Activated CD4-positive, alpha-beta T cell treated with anti-CD3 and anti-CD28 coated beads, Interleukin-2, Interleukin-6, amounts not matched to agents 100 ng/mL and 50 ng/mL, durations not matched to agents 16 hours and 8 hours (primary cell): Measurements from ENCODE around the gene LRRC63.
A peak's percentile ranks its signal among the peaks of the same experiment; 100 is the strongest.
"Not testable (repeated sequence)": the region's sequence is repeated elsewhere in the genome, so short reads cannot be mapped to it uniquely, and the experiment has no call there.

Source experiments
- DNase-seq: peaks from one replicate; pipeline ENCODE4 v3.0.0-alpha.2; 2020

Gene LRRC63

GRCh38 chr13:46182491-46182877, 29.2 kb upstream of the LRRC63 start:
- DNase-seq, result peak; percentile 45

- no peak for DNase-seq
These were observed 28.4 kb upstream of the LRRC63 start for GRCh38 chr13:46183018-46183946.

DNA sequence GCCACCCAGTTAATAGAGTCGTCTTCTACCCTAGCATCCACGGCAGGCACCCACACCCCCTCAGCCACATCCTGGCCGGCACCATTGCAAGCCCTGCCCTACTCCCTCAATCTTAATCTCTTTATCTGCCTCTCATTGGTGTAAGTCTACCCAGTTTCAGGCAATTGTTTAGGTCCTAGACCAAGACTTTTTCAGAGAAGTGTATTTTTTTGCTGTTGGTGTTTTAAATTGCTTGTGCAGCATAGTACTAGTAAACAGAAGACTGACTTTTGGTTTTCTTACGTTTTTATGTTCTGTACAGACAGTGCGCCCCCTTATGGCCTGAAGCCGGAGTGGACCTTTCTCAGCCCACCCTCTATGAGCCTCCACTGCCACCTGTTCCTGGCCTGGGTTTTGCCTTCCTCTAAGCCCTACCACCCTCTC, 27.4 kb upstream of the LRRC63 start:
- DNase-seq, result peak; percentile 86

DNA sequence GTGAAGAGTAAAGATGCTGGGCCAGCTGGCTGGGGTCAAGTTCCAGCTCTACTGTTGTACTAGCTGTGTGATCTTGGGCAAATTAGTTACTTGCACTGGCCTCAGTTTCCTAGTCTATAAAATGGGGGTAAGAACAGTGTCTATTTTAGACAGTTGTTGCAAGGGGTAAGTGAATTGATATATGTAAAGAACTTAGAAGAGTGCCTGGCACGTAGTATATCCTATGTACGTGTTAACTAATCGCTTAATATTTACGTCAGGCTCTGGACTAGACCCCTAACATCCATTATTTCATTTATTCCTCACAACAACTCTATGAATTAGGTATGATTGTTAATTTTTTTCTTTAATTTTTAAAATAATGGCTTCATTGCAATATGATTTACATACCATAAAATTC, 26.1 kb upstream of the LRRC63 start:
- DNase-seq, result no peak

GRCh38 chr13:46192412-46192811, 19.3 kb upstream of the LRRC63 start:
- no peak for DNase-seq

DNA sequence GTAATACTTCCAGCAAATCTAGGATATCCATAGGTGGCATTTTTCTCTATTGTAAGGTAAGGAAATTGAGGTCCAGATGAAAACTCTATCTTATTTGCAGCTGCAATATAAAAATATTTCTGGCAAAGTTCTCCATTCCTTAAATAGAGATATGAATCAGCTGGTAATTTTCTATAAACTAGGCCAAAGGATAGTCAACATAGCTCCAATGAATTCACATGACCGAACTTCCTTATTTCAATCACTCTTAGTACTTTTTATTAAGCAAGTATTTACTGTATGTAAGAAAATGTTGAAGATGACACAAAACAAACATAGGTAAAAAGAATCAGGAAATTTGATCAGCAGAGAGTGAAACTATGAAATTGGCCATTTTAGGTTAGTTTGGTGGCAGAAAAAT, 16.7 kb upstream of the LRRC63 start:
- no peak for DNase-seq

GRCh38 chr13:46197299-46198048, 14.3 kb upstream of the LRRC63 start:
- no peak for DNase-seq

GRCh38 chr13:46198696-46199193, 13.0 kb upstream of the LRRC63 start:
- DNase-seq, result no peak

DNA sequence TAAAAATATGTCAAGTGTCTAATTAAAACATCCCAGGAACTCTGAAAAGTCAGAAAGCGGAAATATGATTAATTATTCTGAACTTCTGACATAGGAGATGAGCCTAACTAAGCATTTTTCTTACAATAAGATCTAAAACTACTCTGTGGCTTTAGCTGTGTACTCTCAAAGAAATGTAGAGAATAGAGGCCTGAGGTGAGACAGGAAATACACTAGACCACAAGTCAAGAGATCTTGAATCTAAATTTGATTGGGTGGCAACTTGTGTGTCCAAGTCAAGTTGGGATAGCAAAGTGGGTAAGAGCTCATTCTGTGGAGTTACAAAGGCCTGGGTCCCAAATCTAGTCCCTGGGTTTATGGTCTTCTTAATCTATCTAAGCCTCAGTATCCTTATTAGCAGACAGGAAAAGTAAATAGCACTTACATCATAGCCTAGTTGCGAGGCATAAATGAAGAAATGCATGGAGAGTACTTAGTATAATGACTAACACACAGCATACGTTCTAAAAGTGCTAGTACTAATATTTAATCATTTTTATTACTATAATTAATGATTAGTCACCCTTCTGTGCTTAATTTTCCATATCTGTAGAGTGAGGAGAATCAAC, 9.4 kb upstream of the LRRC63 start:
- peak; percentile 41 for DNase-seq

GRCh38 chr13:46202966-46203365, 8.8 kb upstream of the LRRC63 start:
- DNase-seq, result no peak

- DNase-seq, result no peak
These were observed 5.6 kb upstream of the LRRC63 start for GRCh38 chr13:46206143-46206542.

DNA sequence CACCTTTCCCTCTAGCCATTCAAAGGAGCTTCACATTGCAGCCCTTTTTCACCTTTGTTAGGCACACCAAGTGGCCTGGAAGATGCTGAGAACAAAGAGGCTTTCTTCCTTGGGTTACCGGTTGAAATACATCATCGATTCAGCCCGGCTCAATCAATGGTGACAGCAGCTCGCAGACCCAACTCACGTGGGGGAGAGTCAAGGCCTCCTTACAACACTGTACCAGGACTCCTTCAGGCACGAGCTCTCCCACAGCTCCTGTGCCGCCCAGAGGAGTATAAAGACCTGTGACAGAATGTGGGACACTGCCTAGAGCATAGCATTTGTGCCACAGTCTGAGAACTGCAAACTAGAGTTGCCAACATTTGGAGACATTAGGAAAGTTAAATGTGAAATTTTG, 3.9 kb upstream of the LRRC63 start:
- DNase-seq, result no peak

DNA sequence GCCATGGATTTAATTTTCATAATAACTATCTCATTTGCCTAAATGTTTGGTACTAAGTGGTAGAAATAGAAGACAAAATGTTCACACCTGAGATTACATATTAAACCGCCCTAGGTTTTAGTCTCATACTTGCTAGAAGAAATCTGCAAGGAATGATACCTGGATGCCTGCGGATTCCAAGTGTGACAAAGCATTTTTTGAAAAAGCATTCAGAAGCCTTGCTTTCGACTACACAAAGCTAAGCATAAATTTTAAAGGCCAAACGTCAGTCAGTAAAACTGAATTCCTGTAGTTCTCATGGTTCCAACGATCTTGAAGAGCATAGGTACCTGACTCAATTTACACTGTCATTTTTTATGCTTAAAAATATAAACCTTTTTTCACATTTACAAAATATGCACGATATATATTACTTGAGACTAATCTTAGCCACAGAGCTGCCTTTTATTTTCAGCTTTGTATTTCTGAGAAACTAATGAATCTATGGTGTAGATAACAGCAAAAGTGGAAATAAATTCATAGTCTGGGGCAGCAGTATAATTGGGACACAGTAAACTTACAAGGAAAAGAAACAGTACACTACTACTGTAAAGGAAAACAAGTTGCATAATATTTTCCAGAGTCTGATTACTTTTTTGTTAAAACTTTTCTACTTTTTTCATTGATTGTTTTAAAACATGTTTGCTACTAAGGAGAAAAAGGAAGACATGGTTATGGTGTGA, 1.2 kb upstream of the LRRC63 start:
- DNase-seq, result no peak

DNA sequence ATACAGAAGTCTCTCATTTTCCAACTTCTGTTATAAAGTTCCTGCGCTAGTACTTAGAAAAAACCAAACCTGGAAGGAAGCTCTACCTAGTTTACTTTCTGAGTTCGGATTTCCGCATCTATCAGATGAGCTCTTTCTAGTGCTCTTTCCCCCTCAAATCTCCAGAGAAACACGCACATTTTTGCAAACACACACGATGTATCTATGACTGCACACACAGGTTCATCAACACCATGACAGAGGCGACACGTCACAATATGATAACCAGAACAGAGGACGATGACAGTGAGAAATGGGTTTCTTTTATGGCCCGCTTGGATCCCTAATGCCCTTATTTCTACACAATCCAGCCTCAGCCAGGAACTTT, 629 bp upstream of the LRRC63 start:
- DNase-seq, result peak; percentile 54

GRCh38 chr13:46213242-46213641, 1.5 kb downstream of the LRRC63 start:
- DNase-seq, result peak; percentile 19

- not testable (repeated sequence) for DNase-seq
These were observed 3.0 kb downstream of the LRRC63 start for GRCh38 chr13:46214741-46215140.

DNA sequence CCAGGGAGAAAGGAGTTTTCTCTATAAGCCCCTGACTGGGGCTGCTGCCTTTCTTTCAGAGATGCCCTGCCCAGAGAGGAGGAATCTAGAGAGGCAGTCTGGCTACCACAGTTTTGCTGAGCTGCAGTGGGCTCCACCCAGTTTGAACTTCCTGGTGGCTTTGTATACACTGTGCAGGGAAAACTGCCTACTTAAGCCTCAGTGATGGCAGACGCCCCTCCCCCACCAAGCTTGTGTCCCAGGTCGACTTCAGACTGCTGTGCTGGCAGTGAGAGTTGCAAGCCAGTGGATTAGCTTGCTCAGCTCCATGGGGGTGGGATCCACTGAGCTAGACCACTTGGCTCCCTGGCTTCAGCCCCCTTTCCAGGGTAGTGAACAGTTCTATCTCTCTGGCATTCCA, 8.5 kb downstream of the LRRC63 start:
- DNase-seq, result not testable (repeated sequence)

DNA sequence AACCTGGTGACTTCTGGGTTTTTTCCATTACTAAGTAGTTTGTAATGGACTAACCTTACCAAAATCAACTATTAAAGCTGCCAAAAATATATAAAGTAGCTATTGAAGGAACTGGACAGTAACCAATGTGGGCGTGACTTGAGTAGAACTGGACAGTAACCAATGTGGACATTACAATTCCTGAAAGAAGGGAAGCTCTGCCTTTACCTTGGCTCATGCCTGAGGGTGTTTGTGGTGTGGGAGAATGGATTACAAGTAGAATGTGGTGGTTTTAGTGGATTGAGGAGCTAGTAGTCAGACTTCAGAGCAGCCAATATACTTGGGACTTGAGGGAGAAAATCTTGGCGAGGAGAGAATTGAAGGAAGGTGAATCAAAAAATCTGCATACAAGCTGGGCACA, 17.5 kb downstream of the LRRC63 start:
- DNase-seq, result no peak

DNA sequence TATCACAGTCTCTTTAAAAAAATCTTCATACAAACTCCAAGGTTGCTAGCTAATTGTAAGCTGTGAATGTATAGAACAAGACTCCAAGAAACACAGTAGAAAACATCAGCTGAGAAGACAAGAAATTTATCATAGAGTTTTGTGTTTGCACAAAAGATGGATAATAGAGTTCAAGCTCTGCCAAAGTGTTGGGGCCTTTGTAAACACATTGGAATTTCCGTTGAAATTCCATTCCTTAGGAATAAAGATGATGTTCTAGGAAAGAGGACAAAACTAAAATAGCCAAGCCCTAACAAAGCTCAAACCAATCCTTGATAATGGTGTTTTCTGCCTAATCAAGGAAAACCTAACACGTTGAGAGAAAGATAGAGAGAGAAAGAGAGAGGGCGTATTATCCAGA, 20.6 kb downstream of the LRRC63 start:
- DNase-seq, result no peak

DNA sequence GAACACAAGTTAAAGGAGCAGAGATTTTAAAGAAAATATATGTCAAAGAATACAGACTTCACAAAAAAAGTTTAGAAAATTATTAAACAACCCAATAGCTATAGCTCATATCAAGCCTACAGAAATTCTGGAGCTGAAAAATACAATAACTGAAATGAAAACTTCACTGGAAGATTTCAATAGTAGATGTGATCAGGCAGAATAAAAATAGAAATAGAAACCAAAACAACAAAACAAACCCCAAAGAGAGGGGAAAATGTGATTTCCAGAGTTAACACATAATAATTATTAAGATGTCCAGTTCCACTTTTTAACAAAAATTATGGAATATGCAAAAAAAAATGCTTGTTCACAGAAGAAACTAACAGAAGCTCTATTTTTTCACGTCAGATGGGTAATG, 23.6 kb downstream of the LRRC63 start:
- DNase-seq, result no peak

GRCh38 chr13:46265292-46265691, 53.6 kb downstream of the LRRC63 start:
- DNase-seq, result no peak

DNA sequence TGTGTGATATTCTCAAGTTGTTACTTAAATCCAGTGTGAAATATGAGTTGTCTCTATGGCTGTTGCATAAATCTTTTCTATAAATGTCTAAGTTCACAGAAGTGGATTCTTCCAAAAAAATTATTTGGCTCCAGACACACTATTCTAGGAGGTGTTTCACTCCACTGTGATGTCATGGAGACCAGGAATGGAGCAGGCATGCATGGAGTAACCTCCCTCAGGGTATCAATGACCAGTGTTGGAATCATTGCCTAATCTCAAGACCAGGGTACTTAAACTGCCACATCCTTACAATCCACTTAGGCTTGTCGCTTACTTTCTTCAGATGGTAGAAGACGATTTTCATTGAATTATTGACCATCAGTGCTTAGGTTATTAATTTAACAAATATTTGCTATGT, 55.4 kb downstream of the LRRC63 start:
- DNase-seq, result no peak

GRCh38 chr13:46270416-46270815, 58.7 kb downstream of the LRRC63 start:
- no peak for DNase-seq
